Effector memory CD8-positive, alpha-beta T cell (primary cell): ENCODE data around the gene GOLT1A.

Experiments
- ATAC-seq: fragments of 150-1000 bp; cut with Tn5 transposase; replicated peaks from 2 replicates; pipeline ENCODE4 v1.10.0; 2021; ENCODE audit warnings: mild to moderate bottlenecking, moderate library complexity
- DNase-seq, 3 experiments: peaks; one replicate each; pipeline ENCODE4 v3.0.0; 2021
- H3K27ac Mint-ChIP-seq, 2 donors: one replicate each; pipeline ENCODE4 v1.8.0; 2022; ENCODE audit warnings: mild to moderate bottlenecking in 2 of 2, mixed read lengths in 2 of 2, moderate library complexity in 2 of 2
- H3K27me3 Mint-ChIP-seq, 2 donors: one replicate each; pipeline ENCODE4 v1.8.0; 2022; ENCODE audit warnings: mixed read lengths in 2 of 2
- H3K36me3 Mint-ChIP-seq: one replicate; pipeline ENCODE4 v1.8.0; 2022; ENCODE audit warnings: mild to moderate bottlenecking, moderate library complexity, mixed read lengths; ENCODE audit not compliant: insufficient read depth
- H3K4me1 Mint-ChIP-seq, 2 donors: one replicate each; pipeline ENCODE4 v1.8.0; 2022; ENCODE audit warnings: low read depth in 2 of 2, mixed read lengths in 2 of 2
- H3K4me3 Mint-ChIP-seq, 2 donors: one replicate each; pipeline ENCODE4 v1.8.0; 2022; ENCODE audit warnings: mild to moderate bottlenecking in 2 of 2, mixed read lengths in 2 of 2, moderate library complexity in 2 of 2
- H3K9me3 Mint-ChIP-seq, 2 donors: one replicate each; pipeline ENCODE4 v1.8.0; 2022; ENCODE audit warnings: mixed read lengths in 2 of 2

GOLT1A gene

GRCh38 chr1:204221271-204221670 is 7.5 kb upstream of the GOLT1A start:
- Mint-ChIP-seq H3K36me3 (no peaks in the 10 kb centered on the region), H3K27ac (no peak overlapping the region), H3K4me3 (no peak overlapping the region), H3K27me3 (peaks cover 19 to 31% of the 10 kb centered on the region in 2 donors), H3K9me3 (no peaks in the 10 kb centered on the region), H3K4me1 (peaks cover 4 to 12% of the 10 kb centered on the region in 2 donors)
- ATAC-seq (no peak), DNase-seq (no peak)

GRCh38 chr1:204219971-204220616 is 6.3 kb upstream of the GOLT1A start:
- ATAC-seq (no peak), DNase-seq (no peak)
- Mint-ChIP-seq H3K36me3 (no peaks in the 10 kb centered on the region), H3K27ac (no peak overlapping the region), H3K9me3 (no peaks in the 10 kb centered on the region), H3K27me3 (peaks cover 19 to 31% of the 10 kb centered on the region in 2 donors), H3K4me1 (peaks cover 4 to 12% of the 10 kb centered on the region in 2 donors), H3K4me3 (no peak overlapping the region)

- ATAC-seq (peak; percentile 52), DNase-seq (no peak)
- Mint-ChIP-seq H3K27ac (peak overlapping the region in 1 of 2 donors; percentile 59), H3K4me1 (peaks cover 8 to 18% of the 10 kb centered on the region in 2 donors), H3K27me3 (peaks cover 25 to 31% of the 10 kb centered on the region in 2 donors), H3K9me3 (no peaks in the 10 kb centered on the region), H3K4me3 (no peak overlapping the region), H3K36me3 (no peaks in the 10 kb centered on the region)
These were observed 4.8 kb upstream of the GOLT1A start for GRCh38 chr1:204218552-204218951.

- H3K4me3 Mint-ChIP-seq, result no peak overlapping the region
- H3K36me3 Mint-ChIP-seq, result no peaks in the 10 kb centered on the region
- no peak overlapping the region for H3K27ac Mint-ChIP-seq
- ATAC-seq (no peak), DNase-seq (no peak)
- no peaks in the 10 kb centered on the region for H3K9me3 Mint-ChIP-seq
- peaks cover 24 to 25% of the 10 kb centered on the region in 2 donors for H3K27me3 Mint-ChIP-seq
- peaks cover 8 to 18% of the 10 kb centered on the region in 2 donors for H3K4me1 Mint-ChIP-seq
These were observed 3.8 kb upstream of the GOLT1A start for GRCh38 chr1:204217648-204218000.

GRCh38 chr1:204216880-204217647 is 3.3 kb upstream of the GOLT1A start:
- Mint-ChIP-seq H3K36me3 (no peaks in the 10 kb centered on the region), H3K4me3 (no peak overlapping the region), H3K27ac (no peak overlapping the region), H3K27me3 (peaks cover 19 to 24% of the 10 kb centered on the region in 2 donors), H3K4me1 (peaks cover 8 to 18% of the 10 kb centered on the region in 2 donors), H3K9me3 (no peaks in the 10 kb centered on the region)
- DNase-seq (no peak), ATAC-seq (no peak)

- H3K4me3 Mint-ChIP-seq, result no peak overlapping the region
- H3K27ac Mint-ChIP-seq, result no peak overlapping the region
- DNase-seq (no peak), ATAC-seq (no peak)
- H3K9me3 Mint-ChIP-seq, result no peaks in the 10 kb centered on the region
- H3K4me1 Mint-ChIP-seq, result peaks cover 8 to 18% of the 10 kb centered on the region in 2 donors
- H3K36me3 Mint-ChIP-seq, result no peaks in the 10 kb centered on the region
- peaks cover 12 to 18% of the 10 kb centered on the region in 2 donors for H3K27me3 Mint-ChIP-seq
These were observed 2.4 kb upstream of the GOLT1A start for GRCh38 chr1:204216236-204216635.

GRCh38 chr1:204212715-204213114 is 1.1 kb downstream of the GOLT1A start:
- H3K9me3 Mint-ChIP-seq, result no peaks in the 10 kb centered on the region
- H3K36me3 Mint-ChIP-seq, result no peaks in the 10 kb centered on the region
- peaks cover 4 to 7% of the 10 kb centered on the region in 2 donors for H3K4me1 Mint-ChIP-seq
- H3K27ac Mint-ChIP-seq, result no peak overlapping the region
- no peak overlapping the region for H3K4me3 Mint-ChIP-seq
- peaks cover 0 to 8% of the 10 kb centered on the region in 2 donors for H3K27me3 Mint-ChIP-seq
- ATAC-seq (no peak), DNase-seq (no peak)

DNA sequence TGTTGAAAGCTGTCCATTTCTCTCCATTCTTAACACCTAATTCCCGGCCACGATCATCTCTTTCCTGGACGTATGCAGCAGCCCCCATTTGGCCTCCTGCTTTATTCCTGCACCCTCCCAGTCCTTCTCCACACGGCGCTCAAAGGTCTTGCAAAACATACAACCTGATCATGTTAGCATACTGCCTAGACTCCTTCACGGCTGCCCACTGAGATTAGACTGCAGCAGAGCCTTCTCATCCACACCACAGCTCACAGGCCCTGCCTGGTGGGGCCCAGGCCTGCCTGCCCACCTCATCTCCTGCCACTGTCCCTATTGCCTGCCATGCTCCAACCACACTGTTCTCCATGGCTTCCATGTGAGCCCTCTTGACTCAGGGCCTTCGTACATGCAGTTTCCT is 2.7 kb downstream of the GOLT1A start:
- DNase-seq, result no peak
- no peaks in the 10 kb centered on the region for H3K9me3 Mint-ChIP-seq

DNA sequence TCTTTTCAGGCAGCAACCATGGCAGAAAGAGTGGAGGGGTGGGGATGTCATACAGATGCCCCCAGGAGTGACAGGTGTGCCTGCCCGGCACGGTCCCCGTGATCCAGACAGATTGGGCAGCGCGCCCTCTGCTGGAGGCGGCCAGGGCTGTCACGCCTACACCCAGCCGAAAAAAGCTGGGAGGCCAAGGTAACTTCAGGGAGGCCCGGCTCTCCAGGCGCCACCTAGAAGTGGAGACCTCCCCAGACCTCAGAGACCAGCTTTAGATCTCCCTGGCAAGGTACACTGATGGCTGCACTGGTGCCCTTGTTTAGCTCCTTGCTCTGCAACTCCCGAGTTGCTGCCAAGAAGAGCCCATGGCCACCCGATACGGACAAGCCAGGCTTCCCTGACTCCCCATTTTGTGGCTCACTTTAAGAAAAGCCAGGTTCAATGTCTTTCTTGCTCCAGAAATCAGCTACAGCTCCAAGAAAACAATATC is 6.6 kb downstream of the GOLT1A start:
- Mint-ChIP-seq H3K36me3 (no peaks in the 10 kb centered on the region), H3K27me3 (peaks cover 44 to 50% of the 10 kb centered on the region in 2 donors), H3K4me1 (peaks cover 3 to 4% of the 10 kb centered on the region in 2 donors), H3K27ac (no peak overlapping the region), H3K9me3 (no peaks in the 10 kb centered on the region), H3K4me3 (no peak overlapping the region)
- peak; percentile 75 to 79 (median 78) for DNase-seq
- ATAC-seq, result peak; percentile 100

More for the DNA sequence above, 2.7 kb downstream of the GOLT1A start:
- ATAC-seq, result no peak
- no peak overlapping the region for H3K27ac Mint-ChIP-seq
- H3K4me1 Mint-ChIP-seq, result peaks cover 7 to 10% of the 10 kb centered on the region in 2 donors
- H3K27me3 Mint-ChIP-seq, result peaks cover 11 to 15% of the 10 kb centered on the region in 2 donors
- H3K4me3 Mint-ChIP-seq, result no peak overlapping the region
- H3K36me3 Mint-ChIP-seq, result no peaks in the 10 kb centered on the region

GRCh38 chr1:204206121-204206520 is 7.7 kb downstream of the GOLT1A start:
- no peak overlapping the region for H3K27ac Mint-ChIP-seq
- no peaks in the 10 kb centered on the region for H3K9me3 Mint-ChIP-seq
- no peaks in the 10 kb centered on the region for H3K36me3 Mint-ChIP-seq
- ATAC-seq (no peak), DNase-seq (no peak)
- H3K4me3 Mint-ChIP-seq, result no peak overlapping the region
- H3K4me1 Mint-ChIP-seq, result peaks cover 3 to 4% of the 10 kb centered on the region in 2 donors
- peaks cover 50 to 61% of the 10 kb centered on the region in 2 donors for H3K27me3 Mint-ChIP-seq

GRCh38 chr1:204205486-204205885 is 8.3 kb downstream of the GOLT1A start:
- no peak for ATAC-seq
- peaks cover 3 to 4% of the 10 kb centered on the region in 2 donors for H3K4me1 Mint-ChIP-seq
- DNase-seq, result no peak
- H3K9me3 Mint-ChIP-seq, result no peaks in the 10 kb centered on the region
- H3K36me3 Mint-ChIP-seq, result no peaks in the 10 kb centered on the region
- H3K4me3 Mint-ChIP-seq, result no peak overlapping the region
- no peak overlapping the region for H3K27ac Mint-ChIP-seq
- H3K27me3 Mint-ChIP-seq, result peaks cover 56 to 65% of the 10 kb centered on the region in 2 donors

DNA sequence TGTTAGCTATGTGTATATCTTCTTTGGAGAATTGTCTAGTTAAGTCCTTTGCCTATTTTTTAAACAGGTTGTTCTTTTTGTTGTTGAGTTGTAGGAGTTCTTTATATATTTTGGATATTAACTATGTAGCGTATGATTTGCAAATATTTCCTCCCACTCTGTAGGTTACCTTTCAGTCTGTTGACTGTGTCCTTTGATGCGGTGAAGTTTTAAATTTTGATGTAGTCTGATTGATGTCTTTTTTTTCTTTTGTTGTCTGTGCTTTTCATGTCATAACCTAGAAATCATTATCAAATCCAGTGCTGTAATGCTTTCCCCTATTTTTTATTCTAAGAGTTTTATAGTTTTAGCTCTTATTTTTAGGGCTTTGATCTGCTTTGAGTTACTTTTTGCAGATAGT is 8.8 kb downstream of the GOLT1A start:
- ATAC-seq (no peak), DNase-seq (no peak)
- Mint-ChIP-seq H3K27ac (no peak overlapping the region), H3K9me3 (no peaks in the 10 kb centered on the region), H3K4me3 (no peak overlapping the region), H3K27me3 (peaks cover 56 to 65% of the 10 kb centered on the region in 2 donors), H3K36me3 (no peaks in the 10 kb centered on the region), H3K4me1 (peaks cover 3 to 4% of the 10 kb centered on the region in 2 donors)

- no peaks in the 10 kb centered on the region for H3K9me3 Mint-ChIP-seq
- peaks cover 3 to 10% of the 10 kb centered on the region in 2 donors for H3K4me1 Mint-ChIP-seq
- H3K27me3 Mint-ChIP-seq, result peaks cover 56 to 70% of the 10 kb centered on the region in 2 donors
- no peak overlapping the region for H3K4me3 Mint-ChIP-seq
- no peak overlapping the region for H3K27ac Mint-ChIP-seq
- DNase-seq, result no peak
- no peaks in the 10 kb centered on the region for H3K36me3 Mint-ChIP-seq
- no peak for ATAC-seq
These were observed 10.5 kb downstream of the GOLT1A start for GRCh38 chr1:204203206-204203767.
